Activated naive CD8-positive, alpha-beta T cell (primary cell): ENCODE results near the gene FAM168B.

ENCODE experiments used
- H3K27ac Mint-ChIP-seq: one replicate; pipeline ENCODE4 v1.8.0; 2021; ENCODE audit warnings: mixed read lengths
- H3K27me3 Mint-ChIP-seq: one replicate; pipeline ENCODE4 v1.8.0; 2021; ENCODE audit warnings: mixed read lengths
- H3K36me3 Mint-ChIP-seq: one replicate; pipeline ENCODE4 v1.8.0; 2021; ENCODE audit warnings: mixed read lengths
- H3K4me1 Mint-ChIP-seq: one replicate; pipeline ENCODE4 v1.8.0; 2021; ENCODE audit warnings: low read depth, mixed read lengths
- H3K4me3 Mint-ChIP-seq: one replicate; pipeline ENCODE4 v1.8.0; 2021; ENCODE audit warnings: mild to moderate bottlenecking, mixed read lengths
- H3K9me3 Mint-ChIP-seq: one replicate; pipeline ENCODE4 v1.8.0; 2021; ENCODE audit warnings: low read depth, mixed read lengths

The FAM168B gene

GRCh38 chr2:131033786-131034121 is 59.5 kb downstream of the FAM168B start:
- H3K4me3 Mint-ChIP-seq = peak overlapping the region; percentile 76
- no peaks in the 10 kb centered on the region for H3K27me3 Mint-ChIP-seq
- H3K27ac Mint-ChIP-seq = no peak overlapping the region
- no peaks in the 10 kb centered on the region for H3K9me3 Mint-ChIP-seq
- H3K4me1 Mint-ChIP-seq = peaks cover 30% of the 10 kb centered on the region
- no peaks in the 10 kb centered on the region for H3K36me3 Mint-ChIP-seq

- no peaks in the 10 kb centered on the region for H3K9me3 Mint-ChIP-seq
- peaks cover 19% of the 10 kb centered on the region for H3K4me1 Mint-ChIP-seq
- H3K4me3 Mint-ChIP-seq = no peak overlapping the region
- H3K27me3 Mint-ChIP-seq = no peaks in the 10 kb centered on the region
- no peaks in the 10 kb centered on the region for H3K36me3 Mint-ChIP-seq
- H3K27ac Mint-ChIP-seq = no peak overlapping the region
Measured at GRCh38 chr2:131032393-131032836, 60.8 kb downstream of the FAM168B start.

- Mint-ChIP-seq H3K36me3 (no peaks in the 10 kb centered on the region), H3K27me3 (no peaks in the 10 kb centered on the region), H3K27ac (no peak overlapping the region), H3K4me1 (peaks cover 18% of the 10 kb centered on the region), H3K4me3 (no peak overlapping the region), H3K9me3 (no peaks in the 10 kb centered on the region)
Measured at GRCh38 chr2:131031875-131032274, 61.4 kb downstream of the FAM168B start.

- peaks cover 18% of the 10 kb centered on the region for H3K4me1 Mint-ChIP-seq
- H3K4me3 Mint-ChIP-seq = no peak overlapping the region
- no peaks in the 10 kb centered on the region for H3K36me3 Mint-ChIP-seq
- H3K27ac Mint-ChIP-seq = no peak overlapping the region
- no peaks in the 10 kb centered on the region for H3K27me3 Mint-ChIP-seq
- H3K9me3 Mint-ChIP-seq = no peaks in the 10 kb centered on the region
Measured at GRCh38 chr2:131031431-131031841, 61.8 kb downstream of the FAM168B start.

- Mint-ChIP-seq H3K4me3 (no peak overlapping the region), H3K27me3 (peaks cover 6% of the 10 kb centered on the region), H3K9me3 (no peaks in the 10 kb centered on the region), H3K36me3 (no peaks in the 10 kb centered on the region), H3K4me1 (peaks cover 15% of the 10 kb centered on the region), H3K27ac (no peak overlapping the region)
Measured at GRCh38 chr2:131030478-131030971, 62.7 kb downstream of the FAM168B start.

GRCh38 chr2:131029812-131030211 is 63.4 kb downstream of the FAM168B start:
- H3K36me3 Mint-ChIP-seq = no peaks in the 10 kb centered on the region
- H3K4me3 Mint-ChIP-seq = no peak overlapping the region
- peaks cover 7% of the 10 kb centered on the region for H3K27me3 Mint-ChIP-seq
- H3K4me1 Mint-ChIP-seq = peaks cover 15% of the 10 kb centered on the region
- no peak overlapping the region for H3K27ac Mint-ChIP-seq
- no peaks in the 10 kb centered on the region for H3K9me3 Mint-ChIP-seq

- H3K4me3 Mint-ChIP-seq = no peak overlapping the region
- H3K27ac Mint-ChIP-seq = no peak overlapping the region
- peaks cover 6% of the 10 kb centered on the region for H3K4me1 Mint-ChIP-seq
- H3K27me3 Mint-ChIP-seq = peaks cover 7% of the 10 kb centered on the region
- no peaks in the 10 kb centered on the region for H3K36me3 Mint-ChIP-seq
- no peaks in the 10 kb centered on the region for H3K9me3 Mint-ChIP-seq
Measured at GRCh38 chr2:131027566-131028528, 65.4 kb downstream of the FAM168B start.

GRCh38 chr2:131026919-131027318 is 66.3 kb downstream of the FAM168B start:
- Mint-ChIP-seq H3K27ac (no peak overlapping the region), H3K4me1 (peaks cover 2% of the 10 kb centered on the region), H3K9me3 (no peaks in the 10 kb centered on the region), H3K27me3 (peaks cover 8% of the 10 kb centered on the region), H3K4me3 (no peak overlapping the region), H3K36me3 (no peaks in the 10 kb centered on the region)

GRCh38 chr2:131023758-131024157 is 69.5 kb downstream of the FAM168B start:
- Mint-ChIP-seq H3K36me3 (no peaks in the 10 kb centered on the region), H3K9me3 (no peaks in the 10 kb centered on the region), H3K4me3 (no peak overlapping the region), H3K27ac (no peak overlapping the region), H3K4me1 (peaks cover 2% of the 10 kb centered on the region), H3K27me3 (peaks cover 13% of the 10 kb centered on the region)

- Mint-ChIP-seq H3K36me3 (no peaks in the 10 kb centered on the region), H3K4me1 (peaks cover 2% of the 10 kb centered on the region), H3K27ac (no peak overlapping the region), H3K27me3 (peaks cover 14% of the 10 kb centered on the region), H3K4me3 (no peak overlapping the region), H3K9me3 (no peaks in the 10 kb centered on the region)
Measured at GRCh38 chr2:131022731-131023130, 70.5 kb downstream of the FAM168B start.

GRCh38 chr2:131016826-131017741 is 76.2 kb downstream of the FAM168B start:
- Mint-ChIP-seq H3K36me3 (no peaks in the 10 kb centered on the region), H3K27ac (no peak overlapping the region), H3K27me3 (peaks cover 11% of the 10 kb centered on the region), H3K4me3 (no peak overlapping the region), H3K9me3 (no peaks in the 10 kb centered on the region), H3K4me1 (peaks cover 5% of the 10 kb centered on the region)

- Mint-ChIP-seq H3K9me3 (no peaks in the 10 kb centered on the region), H3K36me3 (no peaks in the 10 kb centered on the region), H3K27me3 (peaks cover 6% of the 10 kb centered on the region), H3K4me1 (peaks cover 18% of the 10 kb centered on the region), H3K4me3 (no peak overlapping the region), H3K27ac (no peak overlapping the region)
Measured at GRCh38 chr2:131015764-131016163, 77.5 kb downstream of the FAM168B start.

GRCh38 chr2:131014141-131014540 is 79.1 kb downstream of the FAM168B start:
- no peak overlapping the region for H3K27ac Mint-ChIP-seq
- no peak overlapping the region for H3K4me3 Mint-ChIP-seq
- H3K9me3 Mint-ChIP-seq = no peaks in the 10 kb centered on the region
- H3K4me1 Mint-ChIP-seq = peaks cover 33% of the 10 kb centered on the region
- no peaks in the 10 kb centered on the region for H3K36me3 Mint-ChIP-seq
- H3K27me3 Mint-ChIP-seq = peaks cover 6% of the 10 kb centered on the region

GRCh38 chr2:131011486-131011885 is 81.8 kb downstream of the FAM168B start:
- Mint-ChIP-seq H3K36me3 (no peaks in the 10 kb centered on the region), H3K27ac (no peak overlapping the region), H3K9me3 (no peaks in the 10 kb centered on the region), H3K4me3 (no peak overlapping the region), H3K4me1 (peaks cover 37% of the 10 kb centered on the region), H3K27me3 (no peaks in the 10 kb centered on the region)

- Mint-ChIP-seq H3K4me3 (peak overlapping the region; percentile 68), H3K4me1 (peaks cover 37% of the 10 kb centered on the region), H3K9me3 (no peaks in the 10 kb centered on the region), H3K36me3 (no peaks in the 10 kb centered on the region), H3K27ac (no peak overlapping the region), H3K27me3 (no peaks in the 10 kb centered on the region)
Measured at GRCh38 chr2:131010566-131010965, 82.7 kb downstream of the FAM168B start.
